DOHH2 (cell line): ENCODE measurements around the gene TEDC2.

Source experiments
- CTCF ChIP-seq: fragments of 200-600 bp; sonication (generic); IDR thresholded peaks from one replicate; pipeline ENCODE4 v1.5.1; 2014; ENCODE audit warnings: antibody characterized with exemption, mild to moderate bottlenecking, low read depth, low read length; ENCODE audit not compliant: poor library complexity, severe bottlenecking
- EZH2phosphoT487 ChIP-seq: fragments of 200-600 bp; sonication (generic); IDR thresholded peaks from 2 replicates; pipeline ENCODE4 v1.6.1; 2017; ENCODE audit warnings: borderline replicate concordance, mild to moderate bottlenecking, antibody characterized with exemption, low read length, moderate library complexity, mixed read lengths

- no peak for TF ChIP-seq CTCF
- TF ChIP-seq EZH2phosphoT487: no peak
These were observed 20.3 kb upstream of the TEDC2 start for GRCh38 chr16:2439598-2439997.
